ENCODE measurements around the gene GLTP. TPM values are rescaled to one million over a fixed set of nuclear protein-coding genes. Genes with fewer than 3 reads are reported as not detected.

The GLTP gene
- total RNA-seq, 1 donor from 2014 or later = 158 TPM

- H3K27me3 ChIP-seq = no peaks in the 10 kb centered on the region
- no peaks in the 10 kb centered on the region for H3K36me3 ChIP-seq
- DNase-seq (ENCODE audit: extremely low spot score in 2 of 2) = no peak
- no peaks in the 10 kb centered on the region for H3K9me3 ChIP-seq
- no peak overlapping the region for H3K27ac ChIP-seq
- intact Hi-C loops (cut with DNase I) = no loop called here
- H3K4me3 ChIP-seq = no peak overlapping the region
- no peak for TF ChIP-seq POLR2A (IDR thresholded peaks at IDR 0.05)
- TF ChIP-seq CTCF (IDR thresholded peaks at IDR 0.05) = no peak
- TF ChIP-seq POLR2AphosphoS5 (IDR thresholded peaks at IDR 0.05; ENCODE audit: insufficient read depth in 1 of 2, low read depth in 1 of 2) = no peak
- H3K4me1 ChIP-seq = peaks cover 5% of the 10 kb centered on the region
Measured at GRCh38 chr12:109827566-109828550, 52.5 kb downstream of the GLTP start.

- TF ChIP-seq CTCF (IDR thresholded peaks at IDR 0.05) (no peak), POLR2A (IDR thresholded peaks at IDR 0.05) (no peak), POLR2AphosphoS5 (IDR thresholded peaks at IDR 0.05; ENCODE audit: insufficient read depth in 1 of 2, low read depth in 1 of 2) (no peak)
Measured at GRCh38 chr12:109827080-109827479, 53.3 kb downstream of the GLTP start.

GRCh38 chr12:109824731-109825130, 55.6 kb downstream of the GLTP start:
- Histone ChIP-seq H3K4me3 (no peak overlapping the region), H3K27me3 (no peaks in the 10 kb centered on the region), H3K27ac (no peak overlapping the region), H3K36me3 (no peaks in the 10 kb centered on the region), H3K4me1 (peaks cover 8% of the 10 kb centered on the region), H3K9me3 (no peaks in the 10 kb centered on the region)
- DNase-seq (ENCODE audit: extremely low spot score in 2 of 2) = no peak
- TF ChIP-seq CTCF (IDR thresholded peaks at IDR 0.05) (no peak), POLR2AphosphoS5 (IDR thresholded peaks at IDR 0.05; ENCODE audit: insufficient read depth in 1 of 2, low read depth in 1 of 2) (no peak), POLR2A (IDR thresholded peaks at IDR 0.05) (no peak)
- intact Hi-C loops (cut with DNase I) = no loop called here

More at GRCh38 chr12:109827080-109827479, 53.3 kb downstream of the GLTP start:
- DNase-seq (ENCODE audit: extremely low spot score in 2 of 2) = no peak
- H3K4me1 ChIP-seq = peaks cover 8% of the 10 kb centered on the region
- no peaks in the 10 kb centered on the region for H3K27me3 ChIP-seq
- H3K27ac ChIP-seq = no peak overlapping the region
- no peaks in the 10 kb centered on the region for H3K9me3 ChIP-seq
- intact Hi-C loops (cut with DNase I) = no loop called here
- no peak overlapping the region for H3K4me3 ChIP-seq
- H3K36me3 ChIP-seq = no peaks in the 10 kb centered on the region

- no peaks in the 10 kb centered on the region for H3K36me3 ChIP-seq
- no peak overlapping the region for H3K27ac ChIP-seq
- H3K27me3 ChIP-seq = no peaks in the 10 kb centered on the region
- H3K4me3 ChIP-seq = no peak overlapping the region
- intact Hi-C loops (cut with DNase I) = no loop called here
- no peaks in the 10 kb centered on the region for H3K9me3 ChIP-seq
- no peak for DNase-seq (ENCODE audit: extremely low spot score in 2 of 2)
- H3K4me1 ChIP-seq = peaks cover 14% of the 10 kb centered on the region
- TF ChIP-seq POLR2A (IDR thresholded peaks at IDR 0.05) (no peak), POLR2AphosphoS5 (IDR thresholded peaks at IDR 0.05; ENCODE audit: insufficient read depth in 1 of 2, low read depth in 1 of 2) (no peak), CTCF (IDR thresholded peaks at IDR 0.05) (no peak)
Measured at GRCh38 chr12:109822951-109823411, 57.4 kb downstream of the GLTP start.

GRCh38 chr12:109822416-109822815, 57.9 kb downstream of the GLTP start:
- Histone ChIP-seq H3K36me3 (no peaks in the 10 kb centered on the region), H3K9me3 (no peaks in the 10 kb centered on the region), H3K4me3 (no peak overlapping the region), H3K4me1 (peaks cover 14% of the 10 kb centered on the region), H3K27ac (no peak overlapping the region), H3K27me3 (no peaks in the 10 kb centered on the region)
- DNase-seq (ENCODE audit: extremely low spot score in 2 of 2) = no peak
- TF ChIP-seq POLR2AphosphoS5 (IDR thresholded peaks at IDR 0.05; ENCODE audit: insufficient read depth in 1 of 2, low read depth in 1 of 2) (no peak), POLR2A (IDR thresholded peaks at IDR 0.05) (no peak), CTCF (IDR thresholded peaks at IDR 0.05) (no peak)
- intact Hi-C loops (cut with DNase I) = no loop called here
